HepG2 (cell line): Measurements from ENCODE around the gene KLC4. TPM values are rescaled to one million over a fixed set of nuclear protein-coding genes. Genes with fewer than 3 reads are reported as not detected.

ENCODE experiments used
- AKNA ChIP-seq: sonication (generic); formaldehyde crosslinking; IDR thresholded peaks from 2 replicates; pipeline ENCODE4 v1.4.0; 2020; ENCODE audit warnings: missing genetic modification reagents, borderline replicate concordance
- ATF3 ChIP-seq: sonication (generic); formaldehyde crosslinking; IDR thresholded peaks from 2 replicates; pipeline ENCODE4 v1.4.0; 2020; ENCODE audit warnings: missing genetic modification reagents
- EHMT2 ChIP-seq: fragments of 200-600 bp; sonication (generic); IDR thresholded peaks from 2 replicates; pipeline ENCODE4 v1.7.0; 2017; ENCODE audit warnings: antibody characterized with exemption, low read depth, low read length, borderline replicate concordance
- GMEB2 ChIP-seq: IDR thresholded peaks from 2 replicates; pipeline ENCODE4 v1.6.1; 2016; ENCODE audit warnings: missing biosample characterization, missing genetic modification reagents, low read depth
- MLLT10 ChIP-seq: sonication (generic); formaldehyde crosslinking; IDR thresholded peaks from 2 replicates; pipeline ENCODE4 v1.4.0; 2020; ENCODE audit warnings: missing genetic modification reagents
- MTA1 ChIP-seq: sonication (generic); formaldehyde crosslinking; IDR thresholded peaks from 2 replicates; pipeline ENCODE4 v1.4.0; 2020; ENCODE audit warnings: missing genetic modification reagents, mild to moderate bottlenecking, borderline replicate concordance
- NFAT5 ChIP-seq: sonication (generic); formaldehyde crosslinking; IDR thresholded peaks from 2 replicates; pipeline ENCODE4 v1.4.0; 2020; ENCODE audit warnings: missing genetic modification reagents
- RXRB ChIP-seq: IDR thresholded peaks from 2 replicates; pipeline ENCODE4 v1.6.1; 2016; ENCODE audit warnings: borderline replicate concordance, missing genetic modification reagents, missing compliant biosample characterization
- TCF7L2 ChIP-seq: IDR thresholded peaks from 2 replicates; pipeline ENCODE4 v1.6.1; 2011; ENCODE audit warnings: mild to moderate bottlenecking, low read depth, low read length, moderate library complexity
- ZNF605 ChIP-seq: sonication (generic); formaldehyde crosslinking; IDR thresholded peaks from 2 replicates; pipeline ENCODE4 v1.8.0; 2022; ENCODE audit warnings: mild to moderate bottlenecking, missing genetic modification reagents
- ZNF616 ChIP-seq: sonication (generic); formaldehyde crosslinking; IDR thresholded peaks from 2 replicates; pipeline ENCODE4 v1.5.0; 2020; ENCODE audit warnings: low read depth, mild to moderate bottlenecking, missing genetic modification reagents
- ZNF878 ChIP-seq: sonication (generic); formaldehyde crosslinking; IDR thresholded peaks from 2 replicates; pipeline ENCODE4 v1.8.1; 2023; ENCODE audit warnings: mild to moderate bottlenecking, missing genetic modification reagents, moderate library complexity
- ZUFSP ChIP-seq: sonication (generic); formaldehyde crosslinking; IDR thresholded peaks from 2 replicates; pipeline ENCODE4 v1.9.0; 2021; ENCODE audit warnings: missing genetic modification reagents, mild to moderate bottlenecking, borderline replicate concordance
- polyA plus RNA-seq, 8 experiments: library from polyadenylated mRNA; depleted of rRNA in 3 of 8; stranded (reverse) in 7 of 8; unstranded in 1 of 8; fragments of >200 nt; fragmentation: Illumina TruSeq in 4 of 8; extraction: Trizol in 4 of 8; gene quantifications; 2 replicates each; pipeline versions ENCODE4 v1.2.1 to v1.2.3, GENCODE V29; 2011 to 2016; ENCODE audit warnings: low read depth in 4 of 8, missing spikeins in 1 of 8, mixed read lengths in 1 of 8; ENCODE audit not compliant: insufficient read depth in 1 of 8
- total RNA-seq, 5 experiments: library from RNA; depleted of rRNA; stranded (reverse); fragments of >200 nt; fragmentation: Illumina TruSeq; extraction: Trizol; gene quantifications; 2 replicates each; pipeline ENCODE4 v1.2.3, GENCODE V29; 2016; ENCODE audit warnings: low read depth in 1 of 5

Gene KLC4
- total and polyA plus RNA-seq, 2 of the 13 experiments (the other 11 are each of a cell fraction or from before 2014, with no cell fraction given) = 45.4 to 70.4 TPM

GRCh38 chr6:43053545-43054205 lies 5.8 kb upstream of the KLC4 start, which contains the start of gene CUL7 (continued):
- TF ChIP-seq ZNF616 (0 out of 2 replicates have a peak, but pooled peaks have one; percentile 60), NFAT5 (CRISPR knock-in tag) (peak; percentile 80), GMEB2 (CRISPR knock-in tag) (peak; percentile 69), MTA1 (CRISPR knock-in tag) (peak; percentile 87), TCF7L2 (no peak), EHMT2 (no peak), ATF3 (CRISPR knock-in tag) (no peak), RXRB (peak; percentile 63), AKNA (no peak), MLLT10 (CRISPR knock-in tag) (no peak), ZUFSP (no peak), ZNF878 (CRISPR knock-in tag) (no peak; the same call in none of the 2 replicates), ZNF605 (CRISPR knock-in tag) (peak; percentile 92)
